HG03025 (cell line): ENCODE measurements around the gene STX7.
A peak's percentile ranks its signal among the peaks of the same experiment; 100 is the strongest.

Experiments used
- ATAC-seq: cut with Tn5 transposase; IDR thresholded peaks from one replicate; pipeline ENCODE4 v1.9.1; 2021; ENCODE audit warnings: mild to moderate bottlenecking, moderate library complexity; ENCODE audit not compliant: unreplicated experiment, low FRiP score

The STX7 gene

DNA sequence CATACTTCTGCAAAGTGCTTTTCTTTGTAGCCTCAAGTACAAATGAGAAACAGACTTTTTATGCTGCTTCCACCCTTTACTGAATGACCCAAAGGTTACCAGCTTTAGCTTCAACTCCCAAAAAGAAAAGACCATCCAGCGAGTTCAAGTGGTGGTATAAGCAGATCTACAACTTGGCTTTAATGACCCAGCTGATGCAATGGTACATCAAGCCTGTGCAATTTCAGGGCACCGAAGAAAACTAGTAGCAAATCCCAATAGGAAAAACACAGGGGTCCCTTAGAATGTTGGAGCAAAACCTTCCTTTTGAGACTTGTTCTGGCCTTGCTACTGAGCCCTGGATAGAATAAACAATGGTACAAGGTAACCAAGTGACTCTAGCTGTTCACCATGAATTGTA is 33.8 kb downstream of the STX7 start:
- ATAC-seq: no peak

DNA sequence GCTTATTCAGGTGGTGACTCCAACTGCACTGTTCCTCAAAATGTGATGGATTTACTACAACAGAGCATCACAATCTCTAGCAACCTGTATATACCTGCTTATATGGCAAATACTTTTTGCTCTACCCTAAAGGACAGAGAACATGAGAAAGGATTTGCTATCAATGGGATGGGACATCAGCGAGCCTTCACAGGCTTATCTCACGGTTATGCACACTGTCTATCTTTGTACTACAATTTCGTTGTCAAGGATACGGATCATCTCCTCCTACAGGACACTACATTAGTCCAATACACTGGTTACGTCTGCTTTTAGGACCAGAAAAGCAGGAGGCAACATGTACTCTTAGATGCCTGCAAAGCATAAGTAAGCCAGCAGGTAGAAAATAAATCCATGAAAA is 34.2 kb downstream of the STX7 start:
- no peak for ATAC-seq

GRCh38 chr6:132478266-132478665 is 34.6 kb downstream of the STX7 start:
- no peak for ATAC-seq

DNA sequence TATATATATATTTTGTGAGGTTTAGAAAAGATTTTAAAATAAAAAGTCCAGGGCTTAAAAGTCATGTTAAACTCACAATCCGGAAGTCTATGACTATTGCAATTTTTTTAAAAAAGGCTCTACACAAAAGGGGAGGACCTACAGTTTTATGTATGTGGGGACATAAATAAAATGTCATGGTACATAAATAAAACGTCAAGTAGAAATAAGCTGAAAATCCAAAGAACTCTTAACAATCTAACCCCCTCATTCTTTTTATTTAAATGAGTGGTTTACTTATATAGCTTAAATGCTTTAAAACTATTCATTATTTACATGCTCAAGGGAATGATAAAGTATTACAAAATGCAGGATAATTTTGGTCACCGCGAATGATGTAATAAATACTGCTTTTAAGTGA is 36.2 kb downstream of the STX7 start:
- no peak for ATAC-seq

DNA sequence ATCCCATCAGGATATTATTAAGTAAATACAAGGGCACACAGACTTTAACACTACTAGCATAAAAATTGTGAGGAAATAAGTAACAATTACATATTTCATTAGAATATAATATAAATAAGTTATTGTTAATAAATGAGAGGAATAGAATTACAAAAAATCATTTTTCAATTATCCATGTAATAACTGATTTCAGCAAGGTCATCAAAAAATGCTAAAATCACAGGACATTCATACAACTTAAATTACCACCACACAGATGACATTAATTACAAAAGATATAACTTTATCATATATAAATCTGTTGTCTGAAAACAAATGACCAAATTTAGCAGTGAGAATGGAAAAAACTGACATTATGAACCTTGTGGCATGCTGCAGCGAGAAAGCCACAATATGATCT is 37.0 kb downstream of the STX7 start:
- no peak for ATAC-seq

DNA sequence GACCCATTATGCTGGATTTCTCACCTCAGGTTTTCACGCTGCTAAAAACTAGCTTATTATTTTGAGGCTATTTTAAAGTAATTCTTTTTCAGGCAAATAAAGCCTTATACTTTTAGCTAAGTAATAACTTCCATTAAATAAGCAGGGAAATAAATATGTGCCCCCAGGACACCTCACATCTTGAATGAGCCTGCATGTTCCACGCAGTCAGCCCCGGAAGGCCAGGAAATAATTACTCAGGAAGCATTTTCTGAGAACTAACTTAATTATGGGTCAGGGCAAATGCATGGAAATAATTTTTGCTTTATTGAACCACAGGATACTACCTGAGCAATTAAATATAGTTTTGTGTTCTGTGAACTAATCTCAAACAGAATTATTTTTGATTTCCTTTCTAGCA is 41.1 kb downstream of the STX7 start:
- ATAC-seq: no peak

- ATAC-seq: no peak
Observed at GRCh38 chr6:132466952-132467351, 46.0 kb downstream of the STX7 start.

DNA sequence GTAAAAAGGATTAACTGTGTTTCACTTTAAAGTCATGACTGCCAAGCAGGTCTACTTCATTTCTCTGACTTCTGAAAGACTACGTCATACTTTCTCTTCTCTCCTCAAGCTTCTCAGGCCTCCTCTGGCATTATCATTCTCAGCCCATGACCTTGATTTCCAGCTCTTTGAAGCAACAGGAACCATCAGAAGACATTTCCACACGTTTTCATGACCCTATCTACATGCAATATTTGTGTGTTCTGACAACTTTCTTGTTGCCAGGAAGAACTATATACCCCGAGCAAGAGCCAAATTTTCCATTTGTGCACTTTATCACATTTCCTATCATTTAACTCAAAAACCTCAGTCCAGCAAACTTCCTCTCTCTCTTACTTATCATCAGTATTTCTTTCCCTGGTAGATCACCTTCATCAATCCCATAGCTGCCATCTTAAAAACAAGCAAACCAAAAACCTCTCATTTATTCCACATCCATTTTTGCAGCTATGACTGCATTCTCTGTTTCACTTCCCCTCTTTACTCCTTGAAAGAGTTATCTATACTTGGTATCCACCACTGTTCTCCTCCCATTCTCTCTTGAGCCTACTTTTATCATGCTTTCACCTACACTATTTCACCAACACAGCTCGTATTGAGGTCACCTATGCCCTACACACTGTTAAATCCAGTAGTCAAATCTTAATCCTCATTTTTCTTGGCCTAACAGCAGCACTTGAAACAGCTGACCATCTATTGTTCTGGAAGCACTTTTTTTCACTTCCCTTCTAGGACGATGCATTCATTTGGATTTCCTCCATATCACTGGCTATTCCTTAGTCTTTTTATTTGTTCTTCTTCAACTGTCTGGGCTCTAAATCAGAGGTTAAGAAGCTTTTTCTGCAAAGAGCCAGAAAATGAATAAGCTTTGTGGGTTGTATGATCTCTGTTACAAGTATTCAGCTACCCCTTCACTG is 47.1 kb downstream of the STX7 start:
- peak; percentile 72 for ATAC-seq

DNA sequence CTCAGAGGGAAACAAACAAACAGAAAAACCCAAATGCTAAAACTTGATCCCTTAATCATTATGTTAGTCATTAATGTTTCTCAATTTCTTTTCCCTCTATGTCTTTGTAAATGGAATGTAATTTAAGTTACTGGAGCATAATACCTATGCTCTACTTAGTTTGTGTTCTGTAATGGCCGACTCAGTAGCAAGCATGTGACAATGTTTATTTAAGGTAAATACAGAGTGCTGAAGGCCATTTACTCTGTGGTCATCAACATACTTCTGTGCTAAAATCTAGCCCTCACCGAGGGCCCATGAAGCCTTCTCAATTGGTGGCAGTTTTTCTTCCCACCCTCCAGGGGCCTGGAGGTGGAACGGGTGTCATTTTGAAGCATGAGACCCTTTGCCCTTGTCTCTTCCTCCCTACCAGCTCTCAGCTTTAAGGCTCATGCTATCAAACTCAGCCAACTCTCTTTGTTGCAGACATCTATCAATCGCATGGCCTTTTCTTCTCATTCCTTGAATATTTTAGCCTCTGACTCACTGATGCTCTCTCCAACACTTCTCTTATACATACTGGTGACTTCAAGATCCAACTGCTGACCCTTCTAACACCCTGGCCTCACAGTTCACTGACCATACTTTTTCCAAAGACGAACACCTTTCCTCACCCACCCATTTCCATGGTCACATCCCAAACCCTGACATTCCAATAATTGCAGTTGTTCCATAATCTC is 48.2 kb downstream of the STX7 start:
- ATAC-seq: no peak

- ATAC-seq: no peak
Observed at GRCh38 chr6:132461958-132462357, 51.0 kb downstream of the STX7 start.

DNA sequence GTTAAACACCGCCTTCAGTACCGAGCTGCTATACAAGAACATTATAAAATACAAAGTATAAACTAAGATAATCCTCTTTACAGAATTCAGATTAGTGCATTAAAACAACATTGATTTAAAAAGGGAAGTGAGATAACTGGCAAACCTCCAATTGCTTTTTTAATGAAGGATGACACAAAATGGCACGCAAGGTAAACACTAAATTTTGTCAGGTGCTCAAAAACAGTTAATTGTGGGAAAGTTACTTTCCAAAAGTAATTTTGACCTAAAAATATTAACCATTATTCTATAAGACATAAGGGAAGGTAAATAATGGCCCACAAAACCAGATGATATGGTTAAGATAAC is 53.3 kb downstream of the STX7 start:
- ATAC-seq: no peak

DNA sequence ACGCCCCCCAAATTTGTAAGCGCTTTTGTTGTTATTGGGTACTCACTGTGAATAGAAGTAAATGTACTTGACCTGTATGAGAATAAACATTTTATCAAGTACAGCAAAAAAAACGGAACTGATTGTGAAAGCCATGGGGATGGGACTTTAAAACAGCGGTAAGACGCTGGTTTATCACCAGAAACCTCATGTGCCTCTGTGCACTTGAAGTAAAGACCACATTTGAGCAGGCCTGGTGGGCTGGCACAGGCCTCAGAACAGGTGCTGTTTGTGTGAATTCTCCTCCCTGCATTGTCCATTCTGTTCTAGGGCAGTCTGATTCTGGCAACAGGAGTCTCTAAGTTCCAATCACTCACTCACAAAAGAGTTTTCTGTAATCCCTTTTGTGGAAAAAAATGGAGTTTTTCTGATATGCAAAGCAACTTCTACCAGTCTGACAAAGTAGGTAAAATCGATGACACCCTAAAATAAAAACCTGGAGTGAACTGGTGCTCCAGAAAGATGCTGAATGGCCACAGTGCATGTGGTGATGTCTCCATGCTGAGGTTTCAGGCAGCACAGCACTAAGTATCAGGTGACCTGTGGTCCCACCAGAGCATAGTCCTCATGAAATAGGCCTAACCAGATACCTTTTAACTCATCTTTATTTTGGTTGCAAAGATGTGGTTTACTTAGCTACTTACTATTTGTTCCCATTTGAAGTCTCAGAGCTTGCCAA is 53.9 kb downstream of the STX7 start:
- ATAC-seq: no peak

- ATAC-seq: peak; percentile 96
Observed at GRCh38 chr6:132456700-132457143, 56.2 kb downstream of the STX7 start.

- no peak for ATAC-seq
Observed at GRCh38 chr6:132446855-132447241, 66.1 kb downstream of the STX7 start.

GRCh38 chr6:132446141-132446854 is 66.6 kb downstream of the STX7 start:
- no peak for ATAC-seq

GRCh38 chr6:132445201-132445951 is 67.5 kb downstream of the STX7 start:
- no peak for ATAC-seq

DNA sequence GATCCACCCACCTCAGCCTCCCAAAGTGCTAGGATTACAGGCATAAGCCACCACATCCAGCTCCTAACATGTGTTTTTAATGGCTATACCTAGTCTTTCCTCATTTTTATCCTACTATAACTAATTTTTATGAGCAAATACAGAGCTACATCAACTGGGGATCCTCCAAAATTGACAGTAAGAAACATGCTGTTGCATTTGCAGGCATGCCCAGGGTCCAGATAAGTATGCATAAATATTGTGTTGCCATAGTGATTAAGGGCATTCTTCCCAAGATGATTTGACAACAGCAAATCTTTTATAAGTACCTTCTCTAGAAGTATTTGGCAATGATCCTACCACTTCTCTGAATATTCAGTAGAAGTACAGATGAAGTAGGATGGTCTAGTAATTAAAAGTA is 69.7 kb downstream of the STX7 start:
- ATAC-seq: no peak

DNA sequence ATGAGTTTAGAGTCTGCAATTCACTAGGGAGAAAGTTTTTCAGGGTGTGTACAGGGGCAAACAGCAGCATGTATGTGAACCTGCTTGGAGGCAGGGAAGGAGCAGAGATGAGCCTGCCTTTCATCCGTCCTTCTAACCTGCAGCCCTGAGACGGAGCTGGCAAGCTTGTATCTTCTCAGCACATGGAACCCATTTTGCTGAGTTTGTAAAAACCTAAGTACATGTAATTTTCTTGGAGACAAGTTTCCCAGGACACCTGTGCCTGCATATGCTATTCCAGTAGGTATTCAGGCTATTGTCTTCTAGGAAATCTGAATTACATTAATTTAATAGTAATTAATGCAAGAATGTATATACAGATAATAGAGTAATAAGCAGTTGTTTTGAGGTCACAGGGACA is 82.8 kb downstream of the STX7 start:
- no peak for ATAC-seq

GRCh38 chr6:132425176-132425575 is 87.7 kb downstream of the STX7 start:
- no peak for ATAC-seq

- ATAC-seq: no peak
Observed at GRCh38 chr6:132423839-132424238, 89.1 kb downstream of the STX7 start.
